Endometrium (tissue), 2 donors: ENCODE data around the gene SESN1.

Experiments used
- FAIRE-seq: peaks from 2 replicates; lab custom pipeline; 2012; peaks lifted over from hg19 to GRCh38; lab: Jason Lieb, UNC
- donor health status: control.
- donor health status: control.

SESN1 gene

GRCh38 chr6:108959972-108960582, 134.6 kb downstream of the SESN1 start:
- FAIRE-seq: no peak

DNA sequence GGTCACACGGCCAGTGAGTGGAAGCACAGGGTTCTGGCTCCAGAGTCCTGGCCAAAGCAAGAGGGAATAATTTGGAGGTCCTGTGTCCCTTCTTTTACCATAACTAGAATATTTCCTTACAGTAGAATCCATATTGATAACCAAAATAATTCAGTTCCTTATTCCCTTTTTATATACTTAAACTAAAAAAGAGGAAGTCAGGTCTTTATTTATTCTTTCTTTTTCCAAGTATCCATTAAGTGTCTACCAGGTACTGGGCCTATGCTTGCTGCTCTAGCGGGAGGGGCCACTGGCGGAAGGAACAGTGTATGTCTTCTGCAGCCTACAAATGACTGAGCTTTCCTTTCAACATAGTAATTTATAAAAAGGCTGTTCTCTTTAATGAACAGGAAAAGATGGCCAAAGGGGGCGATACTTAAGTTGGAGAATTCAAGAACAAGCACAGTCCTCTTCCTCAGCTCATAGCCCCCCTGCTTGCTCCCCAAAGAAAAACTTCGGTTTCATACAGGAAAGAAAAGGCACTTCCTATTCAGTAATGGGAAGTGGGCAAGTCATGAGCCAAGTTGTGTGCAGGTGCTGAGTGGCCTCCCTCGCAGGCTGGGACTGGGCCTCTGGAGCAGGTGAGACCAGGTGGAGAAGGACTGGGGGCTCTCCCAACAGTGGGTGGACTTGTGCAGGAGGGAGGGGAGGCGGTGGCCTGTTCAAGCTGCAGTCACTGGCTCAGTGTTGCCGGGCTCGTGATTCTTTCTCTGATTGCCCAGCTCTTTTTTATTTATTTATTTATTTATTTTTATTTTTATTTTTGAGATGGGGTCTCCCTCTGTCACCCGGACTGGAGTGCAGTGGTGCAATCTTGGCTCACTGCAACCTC, 135.5 kb downstream of the SESN1 start:
- FAIRE-seq: no peak

DNA sequence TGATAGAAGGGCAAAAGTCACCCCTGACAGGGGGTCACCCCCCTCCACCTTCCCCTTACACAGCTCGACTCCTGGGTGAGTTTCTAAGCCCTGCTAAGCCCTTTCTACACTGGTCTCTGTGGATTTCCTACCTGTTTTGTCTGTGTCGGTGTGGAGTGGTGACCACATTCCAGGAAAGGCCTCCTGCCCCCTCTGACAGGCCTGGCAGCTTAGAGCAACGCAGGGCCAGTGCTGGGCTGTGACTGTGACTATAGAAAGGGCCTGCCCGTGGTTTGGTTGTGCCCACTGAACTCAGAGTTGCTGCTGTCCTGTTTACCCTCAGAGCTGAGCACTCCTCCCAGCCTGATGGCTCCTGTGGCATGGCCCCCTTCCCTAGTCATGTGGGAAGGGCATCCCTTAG, 137.4 kb downstream of the SESN1 start:
- FAIRE-seq: no peak

DNA sequence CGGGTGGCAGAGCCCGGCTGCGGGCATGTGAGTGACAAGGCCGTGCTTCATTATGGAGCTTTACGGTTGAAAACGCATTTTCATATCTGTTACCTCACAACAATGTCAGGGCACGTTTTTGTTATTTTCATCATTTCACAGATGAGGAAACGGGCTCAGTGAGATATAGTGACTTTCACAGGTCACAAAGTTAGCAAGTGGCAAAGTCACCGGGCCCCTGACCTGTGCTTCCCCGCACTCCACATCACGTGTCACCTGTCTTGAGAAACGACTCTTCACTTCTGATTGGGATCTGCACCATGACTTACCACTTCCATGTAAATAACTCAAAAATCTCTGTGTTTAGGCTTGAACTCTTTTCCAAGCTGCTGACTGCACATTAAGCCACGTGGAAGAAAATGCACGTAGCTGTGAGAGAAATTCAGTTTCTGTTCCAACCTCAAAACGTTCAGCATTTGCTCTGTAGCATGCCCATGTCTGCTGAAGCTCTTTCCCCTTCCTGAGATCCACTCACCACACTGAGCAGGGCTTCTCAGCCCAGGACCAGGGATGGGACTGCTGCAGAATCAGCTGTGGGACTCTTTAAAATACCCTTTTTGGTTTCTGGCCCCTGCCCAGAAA, 139.2 kb downstream of the SESN1 start:
- no peak for FAIRE-seq

DNA sequence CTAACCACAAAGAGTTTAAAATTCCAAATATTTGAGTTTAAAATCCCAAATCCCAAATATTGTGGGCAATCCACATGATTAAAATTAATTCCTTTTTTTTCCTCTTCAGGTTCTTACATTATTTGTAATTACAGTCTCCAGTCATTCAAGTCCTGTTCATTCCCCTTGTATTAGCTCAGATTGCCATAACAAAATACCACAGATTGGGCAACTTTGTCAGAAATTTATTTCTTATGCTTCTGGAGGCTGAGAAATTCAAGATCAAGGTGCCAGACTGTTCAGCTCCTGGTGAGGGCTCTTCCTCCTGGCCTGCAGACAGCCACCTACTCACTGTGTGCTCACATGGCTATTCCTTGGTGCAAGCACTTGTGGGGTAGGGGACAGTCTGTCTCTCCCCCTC, 141.0 kb downstream of the SESN1 start:
- no peak for FAIRE-seq

DNA sequence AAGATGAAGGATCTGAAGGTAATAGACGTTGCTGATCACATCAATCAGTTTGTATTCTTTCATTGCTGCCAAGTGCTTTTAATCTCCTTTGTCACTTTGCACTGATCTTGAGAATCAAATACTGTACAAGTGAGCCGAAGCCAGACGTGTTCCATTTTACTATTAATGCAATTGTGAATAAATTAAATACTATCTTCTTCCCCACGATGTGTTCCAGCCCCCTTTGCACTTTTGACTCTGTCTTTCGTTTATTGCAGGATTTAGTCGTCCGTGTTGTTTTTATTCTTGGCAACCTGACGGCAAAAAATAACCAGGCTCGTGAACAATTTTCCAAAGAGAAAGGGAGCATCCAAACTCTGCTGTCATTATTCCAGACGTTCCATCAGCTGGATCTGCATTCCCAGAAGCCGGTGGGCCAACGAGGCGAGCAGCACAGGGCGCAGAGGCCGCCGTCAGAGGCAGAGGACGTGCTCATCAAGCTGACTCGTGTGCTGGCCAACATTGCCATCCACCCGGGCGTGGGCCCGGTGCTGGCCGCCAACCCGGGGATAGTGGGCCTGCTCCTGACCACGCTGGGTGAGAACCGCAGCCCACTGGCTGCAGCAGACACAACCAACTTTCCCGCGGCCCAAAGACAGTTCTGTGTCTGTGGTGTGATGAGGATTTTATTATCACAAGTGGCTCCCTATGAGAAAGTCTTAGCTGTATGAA, 141.7 kb downstream of the SESN1 start:
- no peak for FAIRE-seq

DNA sequence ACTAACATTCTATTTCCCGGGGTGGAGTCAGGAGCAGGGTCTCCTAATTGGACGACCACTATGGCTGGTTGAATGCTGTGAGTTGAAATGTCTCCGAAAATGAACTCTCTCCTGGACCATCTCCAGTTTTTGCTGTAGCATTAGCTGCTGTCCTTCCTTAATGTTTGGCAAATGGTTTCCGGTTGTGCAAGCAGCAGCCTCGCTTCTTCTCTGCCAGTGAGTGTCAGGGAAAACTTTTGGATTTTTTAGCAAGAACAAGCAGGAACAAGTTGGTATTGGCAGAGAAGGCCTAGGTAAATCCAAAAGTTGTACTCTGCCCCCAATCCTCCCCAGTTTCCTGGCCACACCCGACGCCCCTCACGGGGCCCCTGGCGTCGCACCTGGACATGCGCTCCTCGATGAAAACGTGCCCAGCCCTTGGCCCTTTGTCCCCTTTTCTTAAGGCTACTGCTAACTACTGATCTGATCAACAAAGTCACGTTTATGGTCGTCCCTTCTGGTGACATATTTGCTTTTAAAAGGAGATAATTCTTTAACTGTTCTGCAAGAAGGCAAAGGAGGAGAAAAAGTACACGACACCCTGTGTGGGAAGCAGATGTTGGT, 143.2 kb downstream of the SESN1 start:
- FAIRE-seq: no peak

- FAIRE-seq: no peak
Observed at GRCh38 chr6:108948181-108948661, 146.4 kb downstream of the SESN1 start.

DNA sequence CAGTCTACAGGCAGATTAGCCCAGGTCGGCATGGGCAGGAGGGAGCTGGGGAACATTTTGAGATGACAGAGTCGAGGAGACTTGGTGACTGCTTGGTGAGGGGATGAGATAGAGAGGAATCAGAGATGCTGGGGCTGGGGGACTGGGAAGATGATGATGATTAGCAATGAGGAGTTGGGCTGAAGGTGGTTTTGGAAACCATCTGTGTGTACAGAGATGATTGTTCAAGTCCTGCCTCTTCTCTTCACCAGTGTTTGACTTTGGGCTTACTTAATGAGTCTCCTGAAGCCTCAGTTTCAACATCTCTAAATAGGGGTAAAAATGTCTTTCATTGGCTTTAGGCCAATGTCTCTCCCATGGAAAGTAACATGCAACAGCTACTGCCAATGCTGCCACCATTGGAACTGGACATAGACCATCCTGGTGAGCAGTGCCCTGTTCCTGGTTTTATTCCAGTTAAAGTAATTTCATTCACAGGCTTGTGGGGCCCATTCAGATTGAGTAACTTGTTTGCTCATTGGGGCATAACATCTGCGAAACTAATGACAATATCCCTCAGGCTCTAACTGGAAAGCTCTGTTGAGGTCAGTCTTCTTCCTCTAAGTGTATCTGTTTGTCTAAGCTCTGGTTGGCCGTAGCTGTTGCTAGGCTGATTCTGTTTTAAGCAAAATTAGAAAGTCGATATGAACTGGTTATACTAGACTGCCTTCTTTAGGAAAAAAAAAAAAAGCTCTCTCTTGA, 147.4 kb downstream of the SESN1 start:
- no peak for FAIRE-seq

- no peak for FAIRE-seq
Observed at GRCh38 chr6:108946695-108947094, 148.0 kb downstream of the SESN1 start.

DNA sequence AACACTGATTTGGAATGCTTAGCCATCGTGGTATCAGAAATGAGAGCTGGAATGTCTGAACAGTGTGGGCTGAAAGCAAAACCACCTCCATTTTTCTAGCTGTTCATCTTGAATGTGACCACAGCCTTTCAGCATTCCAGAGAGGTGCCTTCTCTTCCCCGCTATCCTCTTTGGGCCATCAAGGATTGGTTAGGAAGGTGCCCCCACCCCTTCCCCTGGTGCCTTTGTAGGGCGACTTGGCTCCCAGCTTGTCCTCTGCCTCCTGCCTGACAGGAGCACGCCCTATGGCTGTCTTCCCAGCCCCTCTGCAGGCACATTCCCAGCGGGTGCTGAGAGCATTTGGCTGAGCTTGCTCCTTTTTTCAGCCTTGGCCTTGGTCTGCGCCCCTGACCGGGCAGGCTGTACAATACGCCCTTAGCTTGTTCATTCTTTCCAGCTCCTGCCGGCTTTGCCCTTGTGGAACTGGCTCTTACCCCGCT, 148.9 kb downstream of the SESN1 start:
- FAIRE-seq: no peak

- no peak for FAIRE-seq
Observed at GRCh38 chr6:108944707-108945680, 149.7 kb downstream of the SESN1 start.

- no peak for FAIRE-seq
Observed at GRCh38 chr6:108944071-108944470, 150.6 kb downstream of the SESN1 start.

GRCh38 chr6:108942556-108943492, 151.8 kb downstream of the SESN1 start:
- no peak for FAIRE-seq

GRCh38 chr6:108941859-108942258, 152.8 kb downstream of the SESN1 start:
- peak; percentile 41 for FAIRE-seq

DNA sequence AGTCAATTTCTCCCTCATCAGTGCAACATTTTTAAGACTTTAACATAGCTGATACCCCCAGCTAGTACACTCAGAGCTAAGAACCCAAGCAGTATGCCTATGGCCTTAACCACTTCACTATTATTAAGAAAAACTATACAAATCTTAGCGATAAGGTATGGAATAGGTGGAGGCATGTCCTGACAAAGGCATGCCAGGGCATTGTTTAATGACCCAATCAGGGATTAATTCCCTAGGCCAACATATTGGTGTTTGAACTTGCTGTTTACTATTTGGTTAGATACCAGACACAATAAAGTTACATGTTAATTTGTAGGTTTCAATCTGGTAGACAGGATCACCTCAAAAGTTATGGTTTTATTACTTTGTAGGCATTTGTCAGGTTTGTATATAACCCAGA, 153.4 kb downstream of the SESN1 start:
- FAIRE-seq: no peak

GRCh38 chr6:108940741-108941140, 153.9 kb downstream of the SESN1 start:
- FAIRE-seq: no peak

- no peak for FAIRE-seq
Observed at GRCh38 chr6:108937170-108937569, 157.5 kb downstream of the SESN1 start.
